ENCODE data around the gene OR2H2.

- TF ChIP-seq CTCF (IDR thresholded peaks at IDR 0.05) (no peak), POLR2A (IDR thresholded peaks at IDR 0.05) (no peak), POLR2AphosphoS5 (IDR thresholded peaks at IDR 0.05) (no peak)
Observed at GRCh38 chr6:29584821-29585220, at the start of gene OR2H2.
